H54 (cell line): Measurements from ENCODE around the gene FAM117B.
"Not testable (repeated sequence)": the region's sequence is repeated elsewhere in the genome, so short reads cannot be mapped to it uniquely, and the experiment has no call there.

ENCODE experiments used
- DNase-seq: peaks from one replicate; pipeline ENCODE4 v3.0.0; 2011; ENCODE audit warnings: low spot score, mixed read lengths; ENCODE audit not compliant: insufficient read length
- FAIRE-seq: peaks from 3 replicates; lab custom pipeline; 2011; peaks lifted over from hg19 to GRCh38; lab: Jason Lieb, UNC
- POLR2A ChIP-seq: IDR thresholded peaks from 2 replicates; pipeline ENCODE4 v1.6.1; 2011; ENCODE audit warnings: low read depth, mild to moderate bottlenecking, low read length

Gene FAM117B

DNA sequence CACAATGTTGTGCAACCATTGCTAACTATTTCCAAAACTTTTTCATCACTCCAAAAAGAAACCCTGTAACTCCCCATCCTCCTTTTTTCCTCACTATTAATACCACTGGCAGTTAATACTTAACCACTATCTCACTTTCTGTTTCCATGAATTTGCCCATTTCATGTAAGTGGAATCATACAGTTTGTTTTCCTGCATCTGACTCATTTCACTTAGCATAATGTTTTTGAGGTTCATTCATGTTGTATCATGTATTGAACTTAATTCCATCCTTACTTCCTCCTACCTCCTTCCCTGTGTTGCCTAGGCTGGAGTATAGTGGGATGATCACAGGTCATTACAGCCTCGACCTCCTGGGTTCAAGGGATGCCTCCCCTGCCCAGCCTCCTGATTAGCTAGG is 68.3 kb downstream of the FAM117B start:
- FAIRE-seq (no peak), DNase-seq (no peak)
- TF ChIP-seq POLR2A = no peak

DNA sequence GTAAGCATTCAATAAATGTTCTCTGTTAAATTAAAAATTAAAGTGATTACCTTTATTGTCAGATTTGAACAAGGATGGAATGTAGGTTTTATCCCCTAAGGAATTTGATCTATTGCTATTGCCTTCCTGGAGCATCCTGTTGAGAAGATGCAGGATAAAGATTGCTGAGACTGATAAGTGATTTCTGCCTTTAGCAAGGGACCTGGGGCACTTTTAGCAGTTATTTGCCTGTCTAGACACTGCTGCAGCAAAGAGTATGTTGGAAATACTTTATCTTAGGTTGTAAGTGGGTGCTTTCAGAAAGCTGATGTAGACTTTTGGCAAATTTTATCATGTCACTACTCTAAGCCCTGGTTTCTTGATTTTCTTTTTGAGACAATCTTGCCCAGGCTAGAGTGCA is 69.5 kb downstream of the FAM117B start:
- no peak for DNase-seq
- no peak for FAIRE-seq
- no peak for TF ChIP-seq POLR2A

DNA sequence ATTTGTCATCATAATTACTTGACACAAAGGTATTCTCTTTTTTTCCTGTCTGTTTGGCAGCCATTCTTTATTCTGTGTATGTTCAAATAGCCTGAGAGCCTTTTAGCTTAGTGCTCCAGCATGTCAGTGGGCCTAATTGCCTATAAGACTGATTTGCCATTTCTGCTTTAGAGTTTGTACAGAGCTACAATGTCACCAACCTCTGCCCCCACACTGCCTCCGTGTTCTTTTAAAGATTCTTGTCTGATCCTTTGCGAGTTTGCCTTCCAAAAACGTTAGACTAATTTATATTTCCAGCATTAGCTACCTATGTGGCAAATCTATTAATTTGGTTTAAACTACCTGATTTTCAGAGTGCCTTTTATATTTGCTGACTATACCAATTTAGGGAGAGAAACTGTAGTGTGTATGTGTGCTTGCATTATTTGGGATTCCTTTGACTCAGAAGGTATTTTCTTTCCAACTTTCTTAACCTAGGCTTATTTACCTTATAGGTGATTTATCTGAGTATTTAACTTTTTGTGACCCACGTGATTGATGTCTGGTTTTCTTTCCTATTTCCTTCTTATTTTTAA is 70.8 kb downstream of the FAM117B start:
- DNase-seq (no peak), FAIRE-seq (no peak)
- no peak for TF ChIP-seq POLR2A

DNA sequence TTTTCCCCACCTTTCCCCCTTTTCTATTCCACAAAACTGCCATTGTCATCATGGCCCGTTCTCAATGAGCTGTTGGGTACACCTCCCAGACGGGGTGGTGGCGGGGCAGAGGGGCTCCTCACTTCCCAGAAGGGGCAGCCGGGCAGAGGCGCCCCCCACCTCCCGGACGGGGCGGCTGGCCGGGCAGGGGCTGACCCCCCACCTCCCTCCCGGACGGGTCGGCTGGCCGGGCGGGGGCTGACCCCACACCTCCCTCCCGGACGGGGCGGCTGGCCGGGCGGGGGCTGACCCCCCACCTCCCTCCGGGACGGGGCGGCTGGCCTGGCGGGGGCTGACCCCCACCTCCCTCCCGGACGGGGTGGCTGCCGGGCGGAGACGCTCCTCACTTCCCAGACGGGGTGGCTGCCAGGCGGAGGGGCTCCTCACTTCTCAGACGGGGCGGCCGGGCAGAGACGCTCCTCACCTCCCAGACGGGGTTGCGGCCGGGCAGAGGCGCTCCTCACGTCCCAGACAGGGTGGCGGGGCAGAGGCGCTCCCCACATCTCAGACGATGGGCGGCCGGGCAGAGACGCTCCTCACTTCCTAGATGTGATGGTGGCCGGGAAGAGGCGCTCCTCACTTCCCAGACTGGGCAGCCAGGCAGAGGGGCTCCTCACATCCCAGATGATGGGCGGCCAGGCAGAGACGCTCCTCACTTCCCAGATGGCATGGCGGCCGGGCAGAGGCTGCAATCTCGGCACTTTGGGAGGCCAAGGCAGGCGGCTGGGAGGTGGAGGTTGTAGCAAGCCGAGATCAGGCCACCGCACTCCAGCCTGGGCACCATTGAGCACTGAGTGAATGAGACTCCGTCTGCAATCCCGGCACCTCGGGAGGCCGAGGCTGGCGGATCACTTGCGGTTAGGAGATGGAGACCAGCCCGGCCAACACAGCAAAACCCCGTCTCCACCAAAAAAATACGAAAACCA is 80.5 kb downstream of the FAM117B start:
- FAIRE-seq, DNase-seq: not testable (repeated sequence)

DNA sequence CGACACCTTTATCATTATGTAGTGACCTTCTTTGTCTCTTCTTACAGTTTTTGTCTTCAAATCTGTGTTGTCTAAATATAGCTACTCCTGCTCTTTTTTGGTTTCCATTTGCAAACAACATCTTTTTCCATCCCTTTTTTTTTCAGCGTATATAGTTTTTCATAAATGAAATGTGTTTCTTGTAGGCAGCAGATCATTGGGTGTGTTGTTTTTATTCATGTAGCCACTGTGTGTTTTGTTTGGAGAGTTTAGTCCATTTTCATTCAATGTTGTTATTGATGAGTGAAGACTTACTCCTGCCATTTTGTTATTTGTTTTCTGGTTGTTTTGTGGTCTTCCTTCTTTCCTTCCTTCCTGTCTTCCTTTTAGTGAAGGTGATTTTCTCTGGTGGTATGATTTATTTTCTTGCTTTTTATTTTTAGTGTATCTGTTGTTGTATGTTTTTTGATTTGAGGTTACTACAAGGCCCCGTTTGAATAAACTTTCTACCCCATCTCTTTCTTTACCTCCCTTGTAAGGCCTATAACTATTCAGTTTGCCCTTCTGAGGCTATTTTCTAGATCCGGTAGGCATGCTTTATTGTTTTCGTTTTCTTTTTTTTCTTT is 81.4 kb downstream of the FAM117B start:
- DNase-seq (no peak), FAIRE-seq (no peak)
- no peak for TF ChIP-seq POLR2A

DNA sequence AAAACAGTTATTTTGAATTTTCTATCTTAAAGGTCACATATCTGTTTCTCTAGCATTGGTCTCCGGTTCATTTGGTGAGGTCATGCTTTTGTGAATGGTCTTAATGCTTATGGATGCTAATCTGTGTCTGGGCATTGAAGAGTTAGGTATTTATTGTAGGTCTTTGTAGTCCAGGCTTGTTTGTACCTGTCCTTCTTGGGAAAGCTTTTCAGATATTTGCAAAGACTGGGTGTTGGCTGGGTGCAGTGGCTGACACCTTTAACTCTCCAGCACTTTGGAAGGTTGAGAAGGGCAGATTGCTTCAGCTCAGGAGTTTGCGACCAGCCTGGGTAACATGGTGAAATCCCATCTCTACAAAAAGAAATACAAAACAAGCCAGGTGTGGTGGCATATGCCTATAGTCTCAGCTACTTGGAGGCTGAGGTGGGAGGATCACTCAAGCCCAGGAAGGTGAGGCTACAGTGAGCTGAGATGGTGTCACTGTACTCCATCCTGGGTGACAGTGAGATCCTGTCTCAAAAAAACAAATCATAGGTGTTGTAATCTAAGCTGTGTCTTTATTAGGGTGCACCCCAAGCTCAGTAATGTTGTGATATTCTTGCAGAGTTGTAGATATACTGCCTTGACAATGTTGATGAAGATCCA is 82.3 kb downstream of the FAM117B start:
- FAIRE-seq (no peak), DNase-seq (no peak)
- no peak for TF ChIP-seq POLR2A

DNA sequence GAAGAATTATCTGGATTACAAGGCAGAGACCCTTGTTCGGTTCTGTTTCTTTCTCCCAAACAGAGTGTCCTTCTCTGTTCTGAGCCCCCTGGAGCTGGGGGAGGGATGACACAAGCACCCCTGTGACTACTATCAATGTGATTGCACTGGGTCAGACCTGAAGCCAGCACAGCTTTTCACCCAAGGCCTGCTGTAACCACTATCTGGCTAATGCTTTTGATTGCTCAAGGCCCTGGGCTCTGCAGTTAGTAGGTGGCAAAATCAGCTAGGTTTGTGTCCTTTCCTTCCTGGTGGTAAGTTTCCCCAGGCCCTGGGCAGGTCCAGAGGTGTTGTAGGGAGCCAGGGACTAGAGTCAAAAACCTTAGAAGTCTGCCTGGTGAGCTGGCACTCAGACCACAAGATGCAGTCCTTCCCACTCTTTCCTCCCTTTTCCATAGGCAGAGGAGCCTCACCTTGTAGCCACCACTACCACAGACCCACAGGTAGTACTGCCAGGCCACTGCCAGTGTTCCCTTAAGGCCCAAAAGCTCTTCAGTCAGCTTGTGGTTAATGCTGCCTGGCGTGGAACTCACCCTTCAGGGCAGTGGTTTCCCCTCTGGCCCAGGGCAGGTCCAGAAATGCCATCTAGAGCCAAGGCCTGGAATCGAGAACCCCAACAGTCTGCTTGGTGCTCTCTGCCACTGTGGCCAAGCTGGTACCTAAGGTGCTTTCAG is 83.0 kb downstream of the FAM117B start:
- FAIRE-seq (no peak), DNase-seq (no peak)
- TF ChIP-seq POLR2A = no peak

DNA sequence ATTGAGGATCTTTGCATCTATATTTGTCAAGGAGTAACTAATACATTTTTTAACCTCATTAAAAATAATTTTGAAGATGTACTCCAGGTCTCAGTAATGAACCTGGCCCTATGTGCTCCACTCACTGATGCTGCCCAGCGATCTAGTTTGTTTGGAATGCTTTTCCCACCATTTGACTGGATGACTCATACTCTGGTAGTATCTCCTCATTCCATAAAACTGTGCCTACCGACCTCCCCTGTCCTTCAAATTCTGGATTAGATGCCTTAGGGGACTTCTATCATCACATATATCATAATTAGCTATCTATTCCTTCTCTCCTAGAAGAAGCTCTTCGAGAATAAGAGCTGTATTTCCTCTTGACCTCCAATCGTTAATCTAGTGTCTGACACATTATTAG is 83.8 kb downstream of the FAM117B start:
- FAIRE-seq (peak; percentile 85), DNase-seq (peak; percentile 31)
- TF ChIP-seq POLR2A = no peak

DNA sequence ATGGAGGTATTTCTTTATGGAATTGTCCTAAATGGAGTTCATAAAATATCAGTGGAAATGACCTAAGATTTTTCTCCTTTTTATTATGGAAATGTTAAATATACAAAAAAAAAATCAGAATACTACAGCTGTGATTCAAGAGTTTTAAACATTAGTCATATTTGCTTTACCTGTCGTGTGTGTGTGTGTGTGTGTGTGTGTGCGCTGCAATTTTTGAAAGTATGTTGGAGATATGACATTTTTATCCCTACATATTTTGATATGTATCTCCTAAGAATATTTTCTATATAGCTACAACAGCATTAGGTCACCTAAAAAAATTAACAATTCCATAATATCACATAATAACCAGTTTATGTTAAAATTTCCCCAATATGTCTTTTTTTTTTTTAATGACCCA is 85.5 kb downstream of the FAM117B start:
- FAIRE-seq (no peak), DNase-seq (no peak)
- no peak for TF ChIP-seq POLR2A

DNA sequence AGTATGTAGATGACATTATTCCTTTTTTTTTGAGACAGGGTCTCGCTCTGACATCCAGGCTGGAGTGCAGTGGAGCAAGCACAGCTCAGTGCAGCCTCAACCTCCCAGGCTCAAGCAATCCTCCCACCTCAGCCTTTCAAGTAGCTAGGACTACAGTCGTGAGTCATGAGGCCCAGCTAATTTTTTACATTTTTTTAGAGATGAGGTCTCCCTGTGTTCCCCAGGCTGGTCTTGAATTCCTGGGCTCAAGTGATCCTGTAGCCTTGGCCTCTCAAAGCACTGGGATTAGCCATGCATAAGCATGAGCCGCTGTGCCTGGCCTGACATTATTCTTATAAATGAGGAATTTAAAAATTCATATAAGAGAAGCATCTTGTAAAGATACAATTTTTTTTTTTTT is 86.9 kb downstream of the FAM117B start:
- FAIRE-seq (peak; percentile 23), DNase-seq (no peak)
- no peak for TF ChIP-seq POLR2A

DNA sequence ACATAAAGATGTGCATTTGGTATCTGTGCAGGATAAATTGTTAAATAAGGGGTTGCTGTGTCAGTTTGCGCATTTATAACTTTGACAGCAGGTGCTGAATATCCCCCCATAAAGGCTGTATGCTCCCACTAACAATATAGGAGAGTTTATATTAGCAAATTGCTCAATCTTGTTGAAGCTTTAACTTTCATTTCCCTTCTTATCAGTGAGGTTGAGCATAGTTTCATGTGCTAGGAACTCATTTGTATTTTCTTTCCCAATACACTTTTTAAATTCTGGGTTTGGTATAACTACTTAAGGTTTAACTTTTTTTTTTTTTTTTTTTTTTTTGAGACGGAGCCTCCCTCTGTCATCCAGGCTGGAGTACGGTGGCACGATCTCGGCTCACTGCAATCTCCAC is 89.0 kb downstream of the FAM117B start:
- FAIRE-seq = no peak
- no peak for TF ChIP-seq POLR2A
- DNase-seq = no peak

DNA sequence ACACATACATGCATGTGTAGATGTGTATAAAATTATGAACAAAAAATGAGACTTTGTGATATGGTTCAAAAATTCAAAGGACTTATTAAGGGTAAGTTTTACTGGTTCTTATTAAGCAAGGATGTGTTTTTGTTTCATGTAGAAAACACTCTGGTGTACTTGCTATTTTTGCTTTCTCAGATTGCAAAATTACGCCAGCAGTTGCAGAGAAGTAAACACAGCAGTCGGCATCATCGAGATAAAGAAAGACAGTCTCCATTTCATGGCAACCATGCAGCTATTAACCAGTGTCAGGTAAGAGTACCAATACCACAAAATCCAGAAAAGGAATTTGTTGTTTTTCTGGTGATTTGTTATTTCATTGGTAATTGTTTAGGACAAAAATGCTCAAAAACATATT is 91.3 kb downstream of the FAM117B start:
- DNase-seq = no peak
- no peak for FAIRE-seq
- no peak for TF ChIP-seq POLR2A

DNA sequence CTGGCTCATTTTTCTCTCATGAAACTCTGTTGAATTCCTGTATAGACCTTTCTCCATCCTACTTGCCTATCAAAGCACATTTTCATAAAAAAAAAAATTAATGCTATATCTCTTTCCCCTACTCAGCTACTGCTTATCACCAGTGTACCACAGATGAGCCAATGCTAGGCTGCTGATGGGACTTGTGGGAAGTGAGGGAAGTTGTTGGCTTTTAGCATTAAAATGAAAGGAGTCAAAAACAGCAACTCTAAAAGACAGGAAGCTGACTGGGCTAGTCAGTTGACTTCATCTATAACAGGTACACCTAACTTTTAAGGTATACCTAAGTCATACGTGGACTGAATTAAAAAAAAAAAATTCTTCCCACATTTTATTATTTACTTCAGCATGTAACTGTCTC is 102.1 kb downstream of the FAM117B start:
- no peak for TF ChIP-seq POLR2A
- DNase-seq = no peak
- no peak for FAIRE-seq
